GM12892 (cell line): Measurements from ENCODE around the gene GRIA1.

Experiments used
- POLR2A ChIP-seq: IDR thresholded peaks from 2 replicates; pipeline ENCODE4 v1.6.1; 2011; ENCODE audit warnings: low read depth, low read length, control low read depth
- POLR2AphosphoS5 ChIP-seq: IDR thresholded peaks from 2 replicates; pipeline ENCODE4 v1.6.1; 2011; ENCODE audit warnings: low read depth, low read length, control low read depth

- TF ChIP-seq POLR2AphosphoS5 (no peak), POLR2A (no peak)
Observed at GRCh38 chr5:153748823-153749222, 258.4 kb downstream of the GRIA1 start.
